ENCODE measurements around the gene DOP1B. TPM values are rescaled to one million over a fixed set of nuclear protein-coding genes. Genes with fewer than 3 reads are reported as not detected.
"Not testable (repeated sequence)": the region's sequence is repeated elsewhere in the genome, so short reads cannot be mapped to it uniquely, and the experiment has no call there.

The DOP1B gene, protein sequence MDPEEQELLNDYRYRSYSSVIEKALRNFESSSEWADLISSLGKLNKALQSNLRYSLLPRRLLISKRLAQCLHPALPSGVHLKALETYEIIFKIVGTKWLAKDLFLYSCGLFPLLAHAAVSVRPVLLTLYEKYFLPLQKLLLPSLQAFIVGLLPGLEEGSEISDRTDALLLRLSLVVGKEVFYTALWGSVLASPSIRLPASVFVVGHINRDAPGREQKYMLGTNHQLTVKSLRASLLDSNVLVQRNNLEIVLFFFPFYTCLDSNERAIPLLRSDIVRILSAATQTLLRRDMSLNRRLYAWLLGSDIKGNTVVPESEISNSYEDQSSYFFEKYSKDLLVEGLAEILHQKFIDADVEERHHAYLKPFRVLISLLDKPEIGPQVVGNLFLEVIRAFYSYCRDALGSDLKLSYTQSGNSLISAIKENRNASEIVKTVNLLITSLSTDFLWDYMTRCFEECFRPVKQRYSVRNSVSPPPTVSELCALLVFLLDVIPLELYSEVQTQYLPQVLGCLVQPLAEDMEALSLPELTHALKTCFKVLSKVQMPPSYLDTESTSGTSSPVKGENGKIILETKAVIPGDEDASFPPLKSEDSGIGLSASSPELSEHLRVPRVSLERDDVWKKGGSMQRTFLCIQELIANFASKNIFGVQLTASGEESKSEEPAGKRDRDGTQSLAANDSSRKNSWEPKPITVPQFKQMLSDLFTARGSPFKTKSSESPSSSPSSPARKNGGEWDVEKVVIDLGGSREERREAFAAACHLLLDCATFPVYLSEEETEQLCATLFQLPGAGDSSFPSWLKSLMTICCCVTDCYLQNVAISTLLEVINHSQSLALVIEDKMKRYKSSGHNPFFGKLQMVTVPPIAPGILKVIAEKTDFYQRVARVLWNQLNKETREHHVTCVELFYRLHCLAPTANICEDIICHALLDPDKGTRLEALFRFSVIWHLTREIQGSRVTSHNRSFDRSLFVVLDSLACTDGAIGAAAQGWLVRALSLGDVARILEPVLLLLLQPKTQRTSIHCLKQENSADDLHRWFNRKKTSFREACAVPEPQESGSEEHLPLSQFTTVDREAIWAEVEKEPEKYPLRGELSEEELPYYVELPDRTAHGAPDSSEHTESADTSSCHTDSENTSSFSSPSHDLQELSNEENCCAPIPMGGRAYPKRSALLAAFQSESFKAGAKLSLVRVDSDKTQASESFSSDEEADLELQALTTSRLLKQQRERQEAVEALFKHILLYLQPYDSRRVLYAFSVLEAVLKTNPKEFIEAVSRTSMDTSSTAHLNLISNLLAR (N-terminal part only)
- total RNA-seq (2014; rRNA removed; shearing (Covaris generic)): 1.8 and 3.3 TPM in 2 replicates

DNA sequence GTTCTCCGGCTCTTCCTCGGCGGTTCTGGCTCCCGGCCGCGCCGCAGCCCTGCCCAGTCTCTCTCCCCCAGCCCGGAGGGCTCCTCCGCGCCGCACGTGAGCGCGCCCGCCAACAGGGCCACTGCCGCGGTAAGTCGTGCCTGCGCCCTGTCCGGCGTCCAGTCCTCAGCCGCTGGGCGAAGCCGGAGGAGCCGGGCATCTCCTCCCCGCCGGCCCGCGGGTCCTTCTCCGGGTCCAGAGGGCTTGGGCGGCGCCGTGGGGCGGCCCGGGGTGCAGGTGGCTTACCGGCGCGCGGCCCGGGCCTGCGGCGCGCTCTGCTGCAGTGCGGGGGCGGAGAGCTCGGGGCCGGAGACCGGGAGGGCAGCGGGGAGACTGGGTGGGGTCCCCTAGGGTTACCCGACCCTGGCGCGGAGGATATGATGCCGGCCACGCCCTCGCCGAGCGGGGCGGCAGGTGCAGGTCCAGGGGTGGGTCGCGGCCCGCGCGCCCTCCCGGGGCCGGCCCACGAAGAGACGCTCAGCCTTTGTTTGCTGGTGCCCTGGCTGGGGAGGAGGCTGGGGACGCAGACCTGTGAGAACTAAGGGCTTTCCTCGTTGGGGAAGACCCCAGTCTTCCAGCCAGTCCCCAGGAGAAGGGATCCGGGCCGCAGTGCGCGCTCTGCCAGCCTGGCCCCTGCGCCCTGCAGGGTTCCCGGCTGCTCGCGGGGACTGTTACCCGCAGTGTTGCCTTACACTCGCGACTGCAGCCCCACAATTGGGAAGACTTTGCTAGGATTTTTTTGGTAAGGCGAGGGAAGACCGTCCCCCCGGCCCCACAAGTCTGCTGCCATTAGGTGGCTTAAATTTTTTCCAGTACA, at the start of gene DOP1B:
Gene DOP1B (plus strand): TSS at position 10 of the 856 bp plus-strand sequence. CDS start 7,910 bp downstream, outside the sequence.
- no peak for DNase-seq (ENCODE audit: low read depth)

DNA sequence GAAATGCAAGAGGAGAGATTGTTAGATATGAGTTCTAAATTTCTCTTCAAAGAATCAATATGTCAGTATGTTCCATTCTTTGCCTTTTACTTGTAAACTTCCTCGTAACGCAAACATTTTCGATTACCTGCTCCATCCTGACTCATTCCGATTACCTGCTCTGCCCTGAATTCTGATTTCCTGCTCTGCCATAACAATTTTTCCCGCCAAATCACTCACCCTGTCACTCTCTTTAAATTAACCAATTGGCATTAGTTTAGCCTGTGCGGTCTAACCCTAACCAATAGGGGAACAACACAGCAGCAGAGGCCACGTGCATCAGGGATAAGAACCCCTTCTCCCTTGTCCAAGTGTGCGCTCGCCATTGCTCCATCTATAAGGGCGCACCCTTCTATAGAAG, 46.8 kb upstream of the DOP1B start:
- DNase-seq (ENCODE audit: low read depth): no peak

DNA sequence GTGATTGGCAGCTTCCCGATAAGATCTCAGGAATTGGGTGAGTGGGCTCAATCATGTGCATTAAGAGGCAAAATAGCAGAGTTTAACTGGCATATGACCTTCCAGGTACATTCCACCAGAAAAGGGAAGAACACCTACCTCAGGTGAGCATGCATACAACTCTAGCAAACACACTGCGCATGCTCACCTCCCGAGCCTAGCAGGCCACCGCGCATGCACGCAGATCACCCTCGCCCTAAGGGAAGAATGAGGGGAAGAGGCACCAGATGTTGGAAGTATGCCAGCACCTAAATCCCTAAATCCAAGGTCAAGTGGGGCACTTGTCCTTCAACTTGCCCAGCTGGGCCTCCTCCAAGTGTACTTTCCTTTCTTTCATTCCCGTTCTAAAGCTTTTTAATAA, 45.4 kb upstream of the DOP1B start:
- no peak for DNase-seq (ENCODE audit: low read depth)

DNA sequence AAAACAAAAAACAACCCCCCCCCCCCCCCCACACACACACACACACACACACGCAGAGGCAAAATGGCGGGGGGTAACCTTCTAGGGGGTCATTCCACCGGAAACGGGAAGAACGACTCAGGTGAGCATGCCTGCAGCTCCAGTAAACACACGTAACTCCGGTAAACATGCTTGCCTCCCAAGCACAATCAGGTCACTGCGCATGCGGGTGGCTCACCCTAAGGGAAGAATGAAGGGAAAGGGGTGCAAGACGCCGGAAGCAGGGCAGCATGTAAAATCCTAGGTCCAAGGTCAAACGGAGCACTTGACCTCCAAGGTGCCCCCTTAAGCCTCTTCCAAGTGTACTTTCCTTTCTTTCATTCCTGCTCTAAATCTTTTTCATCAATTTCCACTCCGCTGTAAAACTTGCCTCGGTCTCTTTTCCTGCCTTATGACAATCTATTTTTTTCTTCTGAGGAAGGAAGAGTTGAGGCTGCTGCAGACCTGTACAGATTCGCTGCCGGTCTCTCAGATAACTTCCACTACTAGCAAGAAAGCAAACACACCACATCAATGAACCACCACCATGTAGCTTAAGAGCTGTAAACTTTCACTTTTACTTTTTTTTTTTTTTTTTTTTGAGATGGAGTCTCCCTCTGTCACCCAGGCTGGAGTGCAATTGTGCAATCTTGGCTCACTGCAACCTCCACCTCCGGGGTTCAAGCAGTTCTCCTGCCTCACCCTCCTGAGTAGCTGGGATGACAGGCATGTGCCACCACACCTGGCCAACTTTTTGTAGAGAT, 42.8 kb upstream of the DOP1B start:
- no peak for DNase-seq (ENCODE audit: low read depth)

DNA sequence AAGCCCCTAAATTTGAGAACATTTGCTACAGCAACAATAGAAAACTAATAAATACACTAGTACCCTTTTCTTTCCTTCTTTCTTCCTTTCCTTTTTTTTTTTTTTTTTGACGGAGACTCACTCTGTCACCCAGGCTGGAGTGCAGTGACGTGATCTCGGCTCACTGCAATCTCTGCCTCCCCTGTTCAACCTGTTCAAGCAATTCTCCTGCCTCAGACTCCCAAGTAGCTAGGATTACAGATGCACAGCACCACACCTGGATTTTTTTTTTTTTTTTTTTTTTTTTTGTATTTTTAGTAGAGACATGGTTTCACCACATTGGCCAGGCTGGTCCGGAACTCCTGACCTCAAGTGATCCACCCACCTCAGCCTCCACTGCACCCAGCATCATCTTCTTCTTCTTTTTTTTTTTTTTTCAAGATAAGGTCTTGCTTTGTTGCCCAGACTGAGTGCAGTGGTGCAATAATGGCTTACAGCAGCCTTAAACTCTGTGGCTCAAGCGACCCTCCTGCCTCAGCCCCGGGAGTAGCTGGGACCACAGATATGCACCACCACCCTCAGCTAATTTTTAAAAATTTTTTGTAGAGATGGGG, 41.4 kb upstream of the DOP1B start:
- DNase-seq (ENCODE audit: low read depth): no peak

DNA sequence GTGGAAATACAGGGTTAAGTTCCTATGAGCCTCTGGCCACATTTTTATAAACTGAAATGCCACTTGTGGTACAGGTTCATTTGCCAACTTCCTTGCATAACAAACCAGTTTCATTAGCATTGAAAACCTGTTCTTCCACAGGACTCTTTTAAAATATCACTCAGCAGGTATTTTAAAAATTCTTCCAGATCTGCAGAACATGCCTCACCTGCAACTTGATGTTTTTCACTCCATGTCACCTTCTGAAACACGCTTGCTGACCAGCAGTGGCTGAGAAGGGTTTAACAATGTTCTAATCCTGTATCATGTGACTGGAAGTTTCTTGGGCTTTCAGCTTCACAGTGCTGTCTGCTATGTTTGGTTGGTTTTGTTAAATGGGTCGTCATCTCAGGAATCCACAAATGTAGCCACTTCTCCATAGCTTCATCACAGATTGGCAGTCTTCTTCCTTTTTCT, 39.3 kb upstream of the DOP1B start:
- no peak for DNase-seq (ENCODE audit: low read depth)

DNA sequence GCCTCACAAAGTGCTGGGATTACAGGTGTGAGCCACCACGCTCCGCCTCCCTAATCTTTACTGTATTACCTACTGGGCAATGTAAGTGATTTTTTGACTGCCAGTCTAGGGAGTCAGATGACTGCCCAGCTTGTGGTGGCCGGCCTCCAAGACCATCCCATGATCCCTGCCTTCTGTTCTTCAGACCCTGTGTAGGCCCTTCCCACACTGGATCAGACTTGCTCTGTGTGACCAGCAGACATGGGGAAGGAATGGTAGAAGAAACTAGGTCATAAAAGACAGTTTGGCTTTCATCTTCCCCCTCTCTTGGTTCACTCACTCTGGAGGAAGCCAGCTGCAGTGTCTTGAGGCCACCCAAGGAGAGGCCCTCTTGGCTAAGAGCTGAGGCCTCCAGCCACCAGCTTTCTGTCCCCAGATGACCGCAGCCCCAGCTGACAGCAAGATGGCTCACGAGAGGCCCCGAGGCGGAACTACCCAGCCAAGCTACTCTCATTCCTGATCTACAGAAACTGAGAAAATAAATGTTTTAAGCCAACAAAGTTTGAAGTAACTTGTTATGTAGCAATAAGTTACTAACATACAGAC, 36.2 kb upstream of the DOP1B start:
- no peak for DNase-seq (ENCODE audit: low read depth)

DNA sequence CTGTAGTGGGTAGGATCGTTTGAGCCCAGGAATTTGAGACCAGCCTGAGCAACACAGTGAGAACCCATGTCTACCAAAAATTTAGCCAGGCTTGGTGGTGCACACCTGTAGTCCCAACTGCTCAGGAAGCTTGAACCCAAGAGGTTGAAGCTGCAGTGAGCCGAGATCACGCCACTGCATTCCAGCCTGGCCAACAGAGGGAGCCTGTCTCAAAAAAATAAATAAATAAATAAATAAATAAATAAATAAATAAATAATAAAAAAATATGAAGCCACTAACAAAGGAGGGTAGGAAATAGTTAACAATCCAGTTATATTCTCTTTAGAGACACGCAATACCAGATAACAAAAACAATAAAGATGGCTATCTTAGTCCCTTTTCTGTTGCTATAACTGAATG, 33.6 kb upstream of the DOP1B start:
- no peak for DNase-seq (ENCODE audit: low read depth)

DNA sequence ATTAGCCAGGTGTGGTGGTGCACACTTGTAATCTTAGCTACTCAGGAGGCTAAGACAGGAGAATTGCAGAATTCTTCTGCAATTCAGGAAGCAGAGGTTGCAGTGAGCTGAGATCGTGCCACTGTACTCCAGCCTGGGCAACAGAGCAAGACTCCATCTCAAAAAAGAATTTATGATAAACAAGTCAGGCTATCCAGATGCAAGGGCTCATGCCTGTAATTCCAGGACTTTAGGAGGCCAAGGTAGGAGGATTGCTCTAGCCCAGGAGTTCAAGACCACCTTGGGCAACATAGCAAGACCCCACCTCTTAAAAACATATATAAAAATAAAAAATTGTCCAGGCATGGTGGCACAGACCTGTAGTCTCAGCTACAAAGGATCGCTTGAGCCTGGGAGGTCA, 32.2 kb upstream of the DOP1B start:
- no peak for DNase-seq (ENCODE audit: low read depth)

DNA sequence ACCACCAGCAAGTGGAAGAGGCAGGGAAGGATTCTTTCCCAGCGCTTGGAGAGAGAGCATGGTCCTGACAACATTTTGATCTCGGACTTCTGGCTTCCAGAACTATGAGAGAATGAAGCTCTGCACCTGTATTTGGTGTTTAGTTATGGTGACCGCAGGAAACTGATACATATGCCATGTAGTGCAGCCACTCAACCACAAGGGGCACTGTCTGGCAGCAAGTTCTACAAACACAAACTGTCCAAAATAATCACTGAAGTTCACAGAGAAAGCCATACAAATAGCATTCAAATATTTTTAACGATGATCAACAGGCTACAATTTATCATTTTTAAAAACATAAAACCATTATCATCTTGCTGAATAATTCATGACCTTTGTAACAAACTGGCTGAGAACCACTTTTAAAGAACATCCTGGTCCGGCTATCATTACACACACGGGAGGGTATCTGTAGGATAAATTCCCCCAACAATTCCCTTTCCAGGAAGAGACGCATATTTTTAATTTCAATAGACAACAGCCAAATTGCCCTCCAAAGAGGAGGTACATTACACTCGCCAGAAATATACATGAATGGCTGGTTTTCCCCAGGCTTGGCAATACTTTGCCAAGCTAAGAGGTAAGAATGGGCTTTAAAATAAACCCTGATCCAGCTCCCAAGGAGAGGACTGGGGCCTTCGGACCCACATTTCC, 31.0 kb upstream of the DOP1B start:
- DNase-seq (ENCODE audit: low read depth): peak; percentile 62

DNA sequence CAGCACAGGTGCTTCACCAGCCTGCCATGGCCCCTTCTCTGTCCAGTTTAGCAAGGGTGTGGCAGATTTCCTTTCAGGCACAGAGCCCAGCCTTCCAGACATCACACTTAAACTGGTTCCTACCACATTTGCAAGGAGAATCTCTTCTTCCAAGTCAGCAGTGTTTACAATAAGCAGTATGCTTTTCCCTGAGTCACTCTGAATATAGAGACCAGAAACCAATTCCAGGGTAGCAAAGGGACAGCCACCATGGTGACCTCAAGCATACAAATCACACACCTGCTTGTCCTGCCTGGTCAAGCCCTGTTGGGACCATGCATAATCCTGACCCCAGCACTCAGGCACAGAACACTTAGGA, 30.4 kb upstream of the DOP1B start:
- no peak for DNase-seq (ENCODE audit: low read depth)

DNA sequence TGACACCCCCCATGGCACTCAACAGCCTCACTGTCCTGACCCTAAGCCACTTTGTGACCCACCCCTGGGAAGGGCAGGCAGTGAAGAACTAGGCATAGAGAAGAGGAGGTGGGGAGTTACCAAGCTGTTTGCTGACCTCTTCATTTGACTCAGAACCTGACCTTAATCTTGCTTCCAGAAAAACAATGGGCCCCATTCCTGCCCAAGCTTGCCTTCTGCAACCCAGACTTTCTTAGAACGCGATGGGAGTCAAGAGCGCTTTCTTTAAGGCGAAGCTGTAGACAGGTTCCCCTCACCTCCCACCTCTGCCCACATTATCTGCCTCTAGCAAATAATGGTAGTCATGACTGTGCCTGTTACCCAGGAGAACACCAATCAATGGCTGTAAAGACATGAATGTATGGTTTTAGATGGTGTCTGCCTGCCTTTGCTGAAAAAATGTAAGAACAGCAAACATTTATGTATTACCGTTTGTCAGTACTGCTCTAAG, 30.0 kb upstream of the DOP1B start:
- no peak for DNase-seq (ENCODE audit: low read depth)

DNA sequence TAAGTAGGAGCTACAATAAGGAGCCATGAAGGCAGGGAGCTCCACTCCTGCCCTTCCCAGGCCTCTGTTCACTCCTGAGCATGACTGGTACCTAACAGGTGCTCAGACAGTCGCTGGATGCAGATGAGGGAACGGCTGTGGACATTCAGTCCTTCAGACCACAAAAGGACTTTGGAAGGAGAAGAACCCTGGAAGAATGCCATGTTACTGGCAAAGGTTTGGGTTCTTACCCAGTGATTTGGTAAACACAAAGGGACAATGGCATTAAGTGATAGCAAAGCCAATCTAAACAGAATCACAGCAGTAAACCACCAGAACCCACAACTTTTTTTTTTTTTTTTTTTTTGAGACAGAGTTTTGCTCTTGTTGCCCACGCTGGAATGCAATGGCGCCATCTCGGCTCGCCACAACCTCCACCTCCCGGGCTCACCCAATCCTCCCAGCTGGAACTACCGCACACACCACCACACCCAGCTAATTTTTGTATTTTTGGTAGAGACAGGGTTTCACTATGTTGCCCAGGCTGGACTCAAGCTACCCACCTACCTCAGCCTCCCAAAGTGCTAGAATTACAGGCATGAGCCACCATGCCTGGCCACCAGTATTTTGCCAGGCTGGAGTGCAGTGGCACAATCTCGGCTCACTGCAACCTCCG, 29.2 kb upstream of the DOP1B start:
- DNase-seq (ENCODE audit: low read depth): no peak

DNA sequence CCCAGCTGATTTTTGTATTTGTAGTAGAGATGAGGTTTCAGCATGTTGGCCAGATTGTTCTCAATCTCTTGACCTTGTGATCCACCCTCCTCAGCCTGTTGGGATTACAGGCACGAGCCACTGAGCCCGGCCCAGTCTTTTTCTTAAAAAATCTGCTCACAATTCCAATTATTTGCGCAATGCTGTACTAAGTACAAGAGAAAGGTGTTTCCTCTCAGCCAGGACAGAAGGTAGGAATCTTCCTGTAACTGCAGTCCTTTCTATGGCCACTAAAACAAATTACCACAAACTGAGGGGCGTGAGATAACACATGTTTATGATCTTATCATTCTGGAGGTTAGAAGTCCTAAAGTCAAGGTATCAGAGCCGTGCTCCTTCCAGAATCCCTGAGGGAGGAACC, 28.6 kb upstream of the DOP1B start:
- DNase-seq (ENCODE audit: low read depth): no peak

DNA sequence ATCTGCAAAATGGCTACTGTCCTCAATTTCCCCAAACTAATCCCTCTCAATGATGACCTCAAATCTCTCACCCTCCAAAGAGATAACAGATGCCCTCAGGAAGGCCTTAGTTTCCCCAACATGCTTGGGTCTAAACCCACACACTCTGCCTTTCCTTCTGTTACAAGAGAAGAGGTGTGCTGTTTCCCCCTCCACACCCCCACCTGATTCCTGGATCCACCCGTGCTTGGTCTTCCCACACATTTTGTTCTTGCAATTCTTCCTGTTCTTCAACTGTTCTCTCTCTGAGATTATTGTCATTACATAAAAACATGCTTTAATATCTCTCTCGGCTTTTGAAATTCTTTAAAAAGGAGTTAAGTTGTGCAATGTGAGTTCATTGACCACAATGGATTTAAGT, 27.4 kb upstream of the DOP1B start:
- no peak for DNase-seq (ENCODE audit: low read depth)

DNA sequence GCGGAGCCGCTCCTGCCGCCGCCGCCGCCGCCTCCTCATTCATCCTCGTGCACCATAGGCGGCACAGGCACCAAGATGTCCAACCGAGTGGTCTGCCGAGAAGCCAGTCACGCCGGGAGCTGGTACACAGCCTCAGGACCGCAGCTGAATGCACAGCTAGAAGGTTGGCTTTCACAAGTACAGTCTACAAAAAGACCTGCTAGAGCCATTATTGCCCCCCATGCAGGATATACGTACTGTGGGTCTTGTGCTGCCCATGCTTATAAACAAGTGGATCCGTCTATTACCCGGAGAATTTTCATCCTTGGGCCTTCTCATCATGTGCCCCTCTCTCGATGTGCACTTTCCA, 26.2 kb upstream of the DOP1B start:
- DNase-seq (ENCODE audit: low read depth): not testable (repeated sequence)

DNA sequence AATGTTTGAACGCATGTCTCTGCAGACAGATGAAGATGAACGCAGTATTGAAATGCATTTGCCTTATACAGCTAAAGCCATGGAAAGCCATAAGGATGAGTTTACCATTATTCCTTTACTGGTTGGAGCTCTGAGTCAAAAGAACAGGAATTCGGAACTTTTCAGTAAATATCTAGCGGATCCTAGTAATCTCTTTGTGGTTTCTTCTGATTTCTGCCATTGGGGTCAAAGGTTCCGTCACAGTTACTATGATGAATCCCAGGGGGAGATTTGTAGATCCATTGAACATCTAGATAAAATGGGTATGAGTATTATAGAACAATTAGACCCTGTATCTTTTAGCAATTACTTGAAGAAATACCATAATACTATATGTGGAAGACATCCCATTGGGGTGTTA, 25.8 kb upstream of the DOP1B start:
- not testable (repeated sequence) for DNase-seq (ENCODE audit: low read depth)

DNA sequence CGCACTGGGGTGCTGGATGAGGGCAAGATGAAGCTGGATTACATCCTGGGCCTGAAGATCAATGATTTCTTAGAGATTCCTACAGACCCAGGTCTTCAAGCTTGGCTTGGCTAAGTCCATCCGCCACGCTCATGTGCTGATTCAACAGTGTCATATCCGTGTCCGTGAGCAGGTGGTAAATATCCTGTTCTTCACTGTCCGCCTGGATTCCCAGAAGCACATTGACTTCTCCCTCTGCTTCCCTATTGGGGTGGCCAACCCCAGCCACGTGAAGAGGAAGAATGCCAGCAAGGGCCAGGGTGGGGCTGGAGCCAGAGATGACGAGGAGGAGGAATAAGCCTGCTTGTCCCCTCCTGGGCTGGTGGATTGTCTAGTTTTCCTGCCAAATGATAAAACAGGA, 23.9 kb upstream of the DOP1B start:
- DNase-seq (ENCODE audit: low read depth): no peak
